Islet precursor cell (in vitro differentiated cells): ENCODE data around the gene NUTM2A.
"Not testable (repeated sequence)": the region's sequence is repeated elsewhere in the genome, so short reads cannot be mapped to it uniquely, and the experiment has no call there.

Source experiments
- DNase-seq: peaks from one replicate; pipeline ENCODE4 v3.0.0-alpha.2; 2018

Gene NUTM2A, protein sequence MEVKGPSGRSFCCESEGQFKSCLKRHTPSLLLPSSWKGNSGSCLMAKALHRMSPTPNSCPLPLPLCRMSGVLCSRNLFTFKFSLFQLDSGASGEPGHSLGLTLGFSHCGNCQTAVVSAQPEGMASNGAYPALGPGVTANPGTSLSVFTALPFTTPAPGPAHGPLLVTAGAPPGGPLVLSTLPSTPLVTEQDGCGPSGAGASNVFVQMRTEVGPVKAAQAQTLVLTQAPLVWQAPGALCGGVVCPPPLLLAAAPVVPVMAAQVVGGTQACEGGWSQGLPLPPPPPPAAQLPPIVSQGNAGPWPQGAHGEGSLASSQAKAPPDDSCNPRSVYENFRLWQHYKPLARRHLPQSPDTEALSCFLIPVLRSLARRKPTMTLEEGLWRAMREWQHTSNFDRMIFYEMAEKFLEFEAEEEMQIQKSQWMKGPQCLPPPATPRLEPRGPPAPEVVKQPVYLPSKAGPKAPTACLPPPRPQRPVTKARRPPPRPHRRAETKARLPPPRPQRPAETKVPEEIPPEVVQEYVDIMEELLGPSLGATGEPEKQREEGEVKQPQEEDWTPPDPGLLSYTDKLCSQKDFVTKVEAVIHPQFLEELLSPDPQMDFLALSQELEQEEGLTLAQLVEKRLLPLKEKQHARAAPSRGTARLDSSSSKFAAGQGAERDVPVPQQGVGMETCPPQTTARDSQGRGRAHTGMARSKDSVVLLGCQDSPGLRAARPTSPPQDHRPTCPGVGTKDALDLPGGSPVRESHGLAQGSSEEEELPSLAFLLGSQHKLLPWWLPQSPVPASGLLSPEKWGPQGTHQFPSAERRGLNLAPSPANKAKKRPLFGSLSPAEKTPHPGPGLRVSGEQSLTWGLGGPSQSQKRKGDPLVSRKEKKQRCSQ

DNA sequence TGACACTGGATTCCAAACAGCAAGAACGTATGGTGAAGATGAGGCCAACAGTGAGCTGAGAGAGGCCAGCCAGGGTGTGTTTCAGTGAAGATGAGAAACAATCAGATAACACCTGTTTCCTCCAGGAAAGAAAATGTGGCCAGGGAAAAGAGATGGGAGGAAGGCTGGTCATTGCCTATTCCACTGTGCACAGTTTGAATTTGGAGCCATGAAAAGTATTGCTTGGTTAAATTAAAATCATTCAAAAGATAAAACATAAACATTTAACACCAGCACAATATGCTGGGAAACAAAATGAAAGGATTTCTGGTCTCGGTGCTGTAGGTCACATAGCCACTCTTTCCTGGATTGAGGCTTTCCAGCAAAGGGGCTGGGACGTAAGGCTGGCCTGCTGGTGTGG is at the start of gene NUTM2A:
Gene NUTM2A (plus strand): TSS at position 301 of the 400 bp plus-strand sequence. CDS start 383 bp downstream, outside the sequence.
- DNase-seq: not testable (repeated sequence)

DNA sequence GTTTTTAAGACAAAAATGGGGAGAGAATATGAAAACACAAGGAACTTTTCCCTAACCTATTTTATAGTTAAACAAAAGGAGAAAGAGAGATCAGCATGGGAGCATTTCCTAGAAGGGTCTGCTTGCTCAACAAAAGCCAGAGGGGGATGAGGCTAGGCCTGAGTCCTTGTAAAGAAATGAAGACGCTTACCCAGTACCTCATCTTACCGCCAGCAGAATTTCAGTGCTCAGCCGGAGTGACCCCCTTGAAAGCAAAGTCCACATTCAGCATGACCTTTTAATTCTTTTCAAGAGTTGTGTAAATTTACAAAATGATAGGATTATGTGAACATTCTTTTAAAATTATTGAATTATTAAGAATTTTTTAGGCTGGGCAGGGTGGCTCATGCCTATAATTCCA is 47.7 kb upstream of the NUTM2A start:
- not testable (repeated sequence) for DNase-seq

DNA sequence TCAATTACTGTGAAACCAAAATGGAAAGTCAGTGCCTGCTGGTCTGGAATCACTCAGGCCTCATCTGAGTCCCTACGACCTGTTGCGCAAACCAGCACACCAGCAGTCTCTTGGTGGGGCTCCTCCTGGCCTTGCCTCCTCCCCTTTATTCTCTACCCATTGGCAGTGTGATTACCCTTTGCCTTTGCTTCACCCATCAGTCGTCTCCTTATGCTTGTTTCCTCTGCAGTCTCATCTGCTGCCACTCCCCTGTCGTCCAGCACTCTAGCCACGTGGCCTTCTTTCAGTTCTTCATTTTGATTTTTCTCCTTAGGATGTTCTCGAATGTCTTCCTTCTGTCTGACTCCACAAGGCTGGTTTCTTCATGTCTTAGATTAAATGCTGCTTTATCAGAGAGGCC is 40.8 kb upstream of the NUTM2A start:
- DNase-seq: not testable (repeated sequence)

DNA sequence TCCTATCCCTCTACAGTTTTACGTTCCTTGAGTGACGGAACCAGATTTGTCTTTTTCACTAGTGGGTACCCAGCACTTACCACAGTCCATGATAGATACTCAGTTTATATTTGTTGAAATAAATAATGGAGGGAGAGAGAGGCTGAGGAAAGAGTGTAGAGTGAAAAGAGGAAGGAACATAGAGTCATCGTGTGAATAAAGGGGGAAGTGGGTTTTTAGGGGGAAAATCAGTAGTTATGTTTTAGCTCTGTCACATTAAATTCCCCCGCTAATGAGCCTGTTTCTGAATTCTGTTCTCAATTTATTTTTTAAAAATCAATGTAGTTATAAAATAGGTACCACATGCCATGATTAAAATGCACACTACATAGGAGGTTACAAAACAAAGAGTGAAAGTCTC is 39.2 kb upstream of the NUTM2A start:
- not testable (repeated sequence) for DNase-seq

DNA sequence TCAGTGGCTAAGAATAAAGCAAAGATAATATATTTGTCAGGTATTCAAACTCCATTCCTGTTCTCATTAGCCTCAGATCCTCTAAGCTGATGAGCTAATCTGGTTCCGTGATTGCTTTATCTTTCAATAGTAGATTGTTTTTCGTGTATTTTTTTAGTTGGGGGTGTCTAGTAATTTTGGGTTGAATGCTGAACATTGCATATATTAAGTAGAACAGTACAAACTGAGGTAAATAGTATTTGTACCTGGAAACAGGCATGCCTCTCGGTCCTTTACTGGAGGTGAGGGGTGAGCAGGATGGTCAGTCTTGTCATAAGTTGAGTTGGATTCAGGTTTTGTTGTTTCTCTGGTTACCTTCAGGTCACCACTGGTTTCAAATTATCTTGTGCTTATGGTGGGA is 37.7 kb upstream of the NUTM2A start:
- DNase-seq: not testable (repeated sequence)

DNA sequence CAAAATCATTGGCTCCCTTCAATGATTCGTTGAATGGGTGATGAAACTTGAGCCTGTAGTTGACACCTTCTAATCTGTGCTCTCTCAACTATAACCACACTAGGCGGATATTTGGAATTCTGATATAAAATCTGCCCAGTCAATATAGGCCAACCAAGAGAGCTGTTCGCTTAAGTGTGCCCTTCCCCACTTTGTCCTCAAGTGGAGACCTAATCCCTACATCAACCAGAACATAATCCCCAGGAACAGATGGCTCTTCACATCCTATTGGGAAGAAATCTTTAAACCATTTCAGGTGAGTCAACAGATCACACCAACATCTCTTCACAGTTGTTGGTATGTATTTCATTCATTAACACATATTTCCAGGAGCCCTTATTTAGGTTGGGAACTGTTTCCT is 33.4 kb upstream of the NUTM2A start:
- not testable (repeated sequence) for DNase-seq

DNA sequence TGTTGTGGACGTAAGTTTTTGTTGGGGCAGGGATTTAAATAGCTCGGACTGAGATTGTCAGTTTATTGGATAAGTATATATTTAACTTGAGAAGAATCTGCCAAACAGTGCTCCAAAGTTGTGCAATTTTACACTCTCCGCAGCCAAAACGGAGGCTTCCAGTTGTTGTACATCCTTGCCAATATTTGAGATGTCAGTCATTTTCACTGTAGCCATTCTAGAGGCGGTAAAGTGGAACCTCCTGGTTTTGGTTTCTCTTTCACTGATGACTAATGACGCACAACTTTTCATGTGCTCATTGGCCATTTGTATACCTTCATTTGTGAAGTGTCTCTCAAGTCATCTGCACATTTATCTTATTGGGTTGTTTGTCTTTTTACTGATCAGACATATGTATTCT is 24.3 kb upstream of the NUTM2A start:
- not testable (repeated sequence) for DNase-seq

DNA sequence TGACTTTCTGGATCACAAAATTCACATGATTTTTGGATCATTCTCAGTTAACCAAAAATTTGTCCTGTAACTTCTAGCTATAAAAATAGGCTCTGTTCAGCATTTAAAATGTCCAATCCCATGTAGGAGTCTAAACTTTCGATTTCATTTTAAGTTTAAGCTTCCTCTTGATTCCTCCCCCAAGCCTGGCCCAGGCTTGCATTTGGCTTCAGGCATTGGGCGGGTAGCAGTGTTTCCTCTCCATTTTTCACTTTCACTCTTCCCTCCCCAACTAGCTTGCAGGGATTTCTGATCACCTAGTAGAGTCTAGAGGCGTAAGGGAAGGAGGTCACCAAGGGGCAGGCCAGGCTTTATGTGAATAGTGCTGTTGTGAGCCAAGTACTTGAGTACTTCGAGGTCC is 20.4 kb upstream of the NUTM2A start:
- DNase-seq: not testable (repeated sequence)

DNA sequence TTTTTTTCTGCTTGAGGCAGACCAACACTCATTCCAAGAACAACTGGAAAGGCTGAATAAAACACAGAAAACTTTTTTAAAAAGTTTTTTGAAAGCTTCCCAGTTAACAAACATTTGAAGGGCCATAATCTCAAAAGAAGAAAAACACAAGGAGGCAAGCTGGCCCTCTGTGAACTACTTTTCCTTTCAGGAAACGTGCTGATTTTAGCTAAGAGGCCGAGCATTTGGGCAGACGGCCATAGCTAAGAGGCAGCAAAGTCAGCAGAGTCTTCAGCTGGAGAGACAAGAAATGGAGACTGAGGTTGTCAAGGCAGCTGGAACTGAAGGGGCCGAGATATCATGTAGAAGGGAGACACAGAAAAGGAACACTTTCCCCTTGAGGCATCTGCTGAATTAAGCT is 18.3 kb upstream of the NUTM2A start:
- DNase-seq: not testable (repeated sequence)

DNA sequence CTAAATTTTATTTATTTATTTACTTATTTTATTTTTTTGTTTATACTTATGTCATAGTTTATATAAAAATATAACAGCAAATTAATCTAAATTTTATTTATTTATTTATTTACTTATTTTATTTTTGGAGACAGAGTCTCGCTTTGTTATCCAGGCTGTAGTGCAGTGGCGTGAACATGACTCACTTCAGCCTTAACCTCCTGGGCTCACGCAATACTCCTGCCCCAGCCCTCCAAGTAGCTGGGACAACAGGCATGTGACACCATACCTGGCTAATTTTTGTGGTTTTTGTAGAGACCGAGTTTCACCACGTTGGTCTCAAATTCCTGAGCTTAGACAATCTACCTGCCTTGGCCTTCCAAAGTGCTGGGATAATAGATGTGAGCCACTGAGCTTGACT is 14.9 kb upstream of the NUTM2A start:
- DNase-seq: peak; percentile 83

DNA sequence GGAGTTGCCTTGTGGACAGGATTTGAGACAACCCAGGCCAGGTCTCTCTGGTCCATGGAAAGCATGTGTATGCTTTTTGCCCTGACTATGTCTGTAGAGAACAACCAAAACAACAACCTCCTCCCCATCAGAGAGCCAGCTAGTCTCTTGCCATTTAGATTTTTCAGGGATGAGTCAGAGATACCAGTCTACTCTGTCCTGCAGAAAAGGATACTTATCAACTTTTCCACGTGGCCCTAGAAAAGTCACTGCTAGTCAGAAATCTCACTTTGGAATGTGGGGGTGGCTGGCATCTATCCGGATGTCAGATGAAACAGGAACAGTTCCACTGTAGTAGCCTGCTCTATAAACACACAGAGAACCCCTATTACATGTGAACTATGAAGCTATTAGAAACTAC is 13.4 kb upstream of the NUTM2A start:
- DNase-seq: peak; percentile 91

DNA sequence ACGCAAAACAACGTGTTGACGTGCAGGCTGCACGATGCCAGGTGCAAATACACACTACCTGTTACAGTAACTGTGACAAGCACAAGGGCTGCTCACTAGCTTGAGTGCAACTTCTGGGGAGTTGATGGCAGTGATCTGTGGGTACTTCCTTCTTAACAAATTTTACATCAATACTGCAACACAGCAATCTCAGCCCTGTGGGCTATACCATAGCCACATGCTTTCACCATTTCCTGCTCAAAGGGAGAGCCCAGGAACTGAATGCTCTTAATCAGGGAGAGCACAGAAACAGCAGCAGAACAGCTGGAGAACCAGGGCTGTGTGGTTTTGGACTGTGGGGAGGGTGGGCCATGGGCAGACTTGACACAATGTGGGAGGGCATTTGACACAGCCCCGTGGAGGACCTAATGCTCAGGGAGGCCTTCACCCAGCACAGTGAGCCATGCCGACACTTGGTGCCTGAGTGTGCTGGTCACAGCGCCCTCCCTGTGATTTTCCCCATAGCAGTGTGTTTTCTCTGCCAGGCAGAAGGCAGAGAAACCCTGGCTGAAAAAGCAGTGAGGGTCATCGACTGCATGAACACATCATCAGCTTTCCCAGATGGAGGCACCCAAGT is 12.0 kb upstream of the NUTM2A start:
- not testable (repeated sequence) for DNase-seq

DNA sequence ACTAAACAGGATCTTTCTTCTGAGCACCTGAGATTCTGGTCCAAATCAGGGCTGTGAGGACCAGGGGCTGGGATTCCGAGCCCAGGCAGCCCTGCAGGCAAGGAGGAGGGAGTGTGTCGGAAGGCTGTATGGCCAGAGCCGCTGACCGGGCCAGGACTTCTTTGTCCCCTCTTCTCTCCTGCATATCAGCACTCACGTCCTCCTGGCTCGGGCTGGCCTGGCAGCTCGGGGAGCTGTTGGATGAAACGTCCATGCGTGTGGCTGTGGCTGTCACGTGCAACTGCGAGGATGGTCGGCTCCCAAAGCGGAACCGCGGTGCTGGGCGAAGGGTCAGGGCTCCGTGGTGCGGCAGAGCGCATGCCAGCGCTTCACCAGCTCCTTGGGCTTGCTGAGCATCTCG is 11.4 kb upstream of the NUTM2A start:
- DNase-seq: not testable (repeated sequence)

DNA sequence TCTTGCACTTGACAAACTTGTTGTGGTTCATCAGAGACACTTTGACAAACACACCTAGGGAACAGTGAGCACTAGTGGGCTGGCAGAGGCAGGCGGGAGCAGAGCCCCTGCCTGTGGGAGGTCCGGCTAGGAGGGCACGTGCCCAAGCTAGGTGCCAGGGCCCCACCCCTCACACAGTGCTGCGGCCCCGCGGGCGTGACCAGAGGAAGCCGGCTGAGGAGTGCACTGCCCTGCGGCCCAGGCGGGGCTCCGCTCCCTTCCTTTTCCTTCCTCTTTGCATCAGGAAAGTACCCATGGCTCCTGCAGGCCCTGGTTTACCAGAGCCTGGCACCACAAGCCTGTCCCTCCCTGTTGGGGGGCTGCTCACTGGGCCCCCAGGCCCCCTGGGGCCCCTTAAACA is 9.1 kb upstream of the NUTM2A start:
- DNase-seq: not testable (repeated sequence)

DNA sequence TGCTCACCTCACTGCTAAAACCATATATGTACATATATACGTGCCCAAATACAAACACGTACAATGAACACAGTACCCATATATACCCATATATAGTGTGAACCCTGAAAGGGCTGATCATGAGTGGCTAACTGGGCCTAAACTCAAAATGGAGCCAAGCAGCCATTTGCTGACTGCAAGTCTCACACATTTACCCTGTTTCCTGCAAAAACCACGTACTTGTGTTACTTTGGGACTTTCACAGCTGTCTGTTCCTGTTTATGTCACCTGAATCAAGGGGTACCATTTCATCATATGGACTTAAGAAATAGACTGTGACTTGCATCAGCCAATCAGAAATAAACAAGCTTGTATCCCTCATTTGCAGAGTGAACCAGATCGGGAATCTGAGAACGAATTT is 5.9 kb upstream of the NUTM2A start:
- not testable (repeated sequence) for DNase-seq

DNA sequence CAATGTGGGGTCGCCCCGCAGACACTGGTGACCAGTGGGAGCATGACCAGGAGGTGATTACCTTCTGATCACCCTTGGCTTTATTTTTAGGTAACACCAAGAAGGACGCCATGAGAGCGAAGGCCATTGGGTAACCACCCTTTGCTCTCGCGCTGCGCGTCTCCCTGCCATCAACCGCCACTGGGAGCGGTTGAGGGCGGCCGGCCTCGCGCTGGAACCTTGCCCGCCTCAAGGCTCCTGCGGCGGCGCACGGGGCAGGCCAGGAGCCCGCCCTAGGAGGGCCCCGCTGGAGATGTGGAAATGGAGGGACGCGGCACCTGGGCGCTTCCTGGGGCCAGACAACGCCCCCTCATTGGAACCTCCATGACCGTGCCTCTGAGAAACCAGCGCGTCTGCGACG is 2.5 kb upstream of the NUTM2A start:
- DNase-seq: not testable (repeated sequence)

DNA sequence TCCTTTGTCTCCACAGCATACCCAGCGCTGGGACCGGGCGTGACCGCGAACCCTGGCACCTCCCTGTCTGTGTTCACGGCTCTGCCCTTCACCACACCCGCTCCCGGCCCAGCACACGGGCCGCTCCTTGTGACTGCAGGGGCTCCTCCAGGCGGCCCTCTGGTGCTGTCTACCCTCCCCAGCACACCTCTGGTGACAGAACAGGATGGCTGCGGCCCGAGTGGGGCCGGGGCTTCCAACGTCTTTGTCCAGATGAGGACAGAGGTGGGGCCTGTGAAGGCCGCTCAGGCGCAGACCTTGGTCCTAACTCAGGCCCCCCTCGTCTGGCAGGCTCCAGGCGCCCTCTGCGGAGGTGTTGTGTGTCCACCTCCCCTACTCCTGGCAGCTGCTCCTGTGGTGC is 3.0 kb downstream of the NUTM2A start:
- DNase-seq: not testable (repeated sequence)

DNA sequence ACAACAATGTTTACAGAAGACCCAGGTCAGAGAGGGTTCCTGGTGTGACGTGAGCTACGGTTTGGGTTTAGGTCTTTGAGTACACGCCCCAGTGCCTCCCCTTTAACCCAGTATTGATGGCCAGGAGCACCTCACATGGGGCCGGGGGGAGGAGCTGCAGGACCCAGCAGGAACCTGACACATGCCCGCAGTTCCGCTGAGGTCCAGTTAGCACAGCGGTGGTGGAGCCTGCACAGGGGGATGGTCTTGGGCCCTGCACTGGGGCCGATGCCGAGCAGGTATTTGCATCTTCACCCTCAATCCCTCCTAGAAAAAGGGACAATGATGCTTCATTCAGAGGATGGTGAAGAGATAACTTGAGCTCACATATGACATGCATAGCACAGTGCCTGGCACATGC is 4.0 kb downstream of the NUTM2A start:
- DNase-seq: peak; percentile 25

DNA sequence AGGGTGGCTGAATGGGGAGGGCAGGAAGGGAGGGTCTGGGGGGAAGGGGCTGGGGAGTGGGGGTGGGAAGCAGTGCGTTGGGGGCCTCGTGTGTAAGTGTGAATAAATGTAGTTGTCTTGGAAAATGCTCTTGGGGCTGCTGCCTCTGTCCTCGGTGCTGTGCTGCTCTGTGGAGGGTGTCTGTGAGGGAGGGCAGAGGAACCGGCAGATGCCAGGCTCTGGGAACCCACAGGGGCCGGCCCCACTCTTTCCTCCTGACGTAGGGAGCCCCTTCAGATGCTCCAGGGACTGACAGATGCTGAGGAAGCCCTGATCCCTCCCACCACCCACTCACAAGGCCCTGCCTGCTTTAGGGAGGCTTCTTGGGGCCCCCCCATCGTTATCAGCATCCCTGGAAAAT is 9.6 kb downstream of the NUTM2A start:
- not testable (repeated sequence) for DNase-seq

DNA sequence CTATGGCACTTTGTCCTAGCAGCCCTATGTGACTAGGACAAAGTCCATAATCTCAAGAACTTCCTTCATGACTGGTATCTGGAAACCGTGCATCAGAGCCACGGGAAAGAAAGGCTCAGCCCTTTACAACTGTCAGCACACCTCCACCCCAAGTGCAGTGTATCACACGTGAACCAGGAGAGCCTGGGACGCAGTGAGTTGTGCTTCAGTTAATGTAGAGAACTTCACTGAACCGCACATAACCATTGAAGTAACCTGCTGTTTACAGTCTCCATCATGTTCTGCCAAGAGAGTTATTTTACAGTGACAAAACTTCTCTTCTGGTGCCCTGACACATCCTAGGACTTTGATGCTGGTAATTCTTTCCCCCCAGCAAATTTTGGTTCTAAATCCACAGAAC is 12.0 kb downstream of the NUTM2A start:
- not testable (repeated sequence) for DNase-seq

DNA sequence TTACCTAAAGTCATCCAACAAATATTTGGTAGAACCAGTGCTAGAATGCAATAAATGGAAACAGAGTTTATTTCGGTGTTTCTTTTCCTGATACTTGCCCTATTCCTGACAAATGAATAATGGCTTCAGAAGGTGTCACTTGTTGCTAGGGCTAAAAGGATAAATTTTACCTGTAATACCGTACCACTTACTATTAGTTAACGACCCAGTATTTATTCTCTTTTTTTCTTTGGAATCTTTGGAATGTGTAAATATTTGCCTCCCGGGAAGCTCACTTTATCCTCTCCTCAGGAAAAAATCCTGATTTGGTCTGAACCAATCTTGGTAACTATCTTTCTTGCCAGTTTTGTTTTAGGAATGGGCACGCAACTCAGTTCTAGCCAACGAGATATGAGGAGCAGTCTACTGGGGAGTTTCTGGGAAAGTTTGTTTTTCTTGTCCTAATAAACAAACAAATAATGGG is 14.1 kb downstream of the NUTM2A start:
- DNase-seq: not testable (repeated sequence)

DNA sequence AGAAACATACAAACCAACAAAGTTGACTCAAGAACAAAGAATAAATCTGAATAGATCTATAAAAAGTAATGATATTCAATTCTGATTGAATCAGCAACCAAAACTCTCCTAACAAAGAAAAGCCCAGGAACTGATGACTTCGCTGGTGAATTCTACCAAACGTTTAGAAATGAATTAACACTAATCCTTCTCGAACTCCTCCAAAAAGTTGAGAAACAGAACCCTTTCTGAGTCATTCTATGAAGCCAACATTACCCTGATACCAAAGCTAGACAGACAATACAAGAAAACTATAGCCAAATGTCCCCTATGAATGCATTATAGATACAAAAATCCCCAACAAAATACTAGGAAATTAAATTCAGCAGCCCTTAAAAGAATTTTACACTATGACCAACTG is 16.9 kb downstream of the NUTM2A start:
- not testable (repeated sequence) for DNase-seq

DNA sequence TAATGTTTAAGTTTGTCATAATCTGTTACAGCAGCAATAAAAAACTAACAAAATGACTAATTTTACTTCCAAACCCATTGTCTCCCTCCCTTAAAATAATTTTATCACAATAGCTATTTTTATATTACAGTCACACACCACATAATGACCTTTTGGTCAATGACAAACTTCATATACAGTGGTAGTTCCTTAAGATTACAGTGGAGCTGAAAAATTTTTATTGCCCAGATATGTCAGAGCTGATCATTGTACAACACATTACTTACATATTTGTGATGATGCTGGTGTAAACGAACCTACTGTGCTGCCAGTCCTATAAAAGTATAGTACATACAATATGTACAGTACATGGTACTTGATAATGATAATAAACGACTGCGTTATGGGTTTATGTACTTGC is 22.1 kb downstream of the NUTM2A start:
- not testable (repeated sequence) for DNase-seq
